ENCODE measurements around the gene SLC35A3.
"Not testable (repeated sequence)": the region's sequence is repeated elsewhere in the genome, so short reads cannot be mapped to it uniquely, and the experiment has no call there.

The SLC35A3 gene

DNA sequence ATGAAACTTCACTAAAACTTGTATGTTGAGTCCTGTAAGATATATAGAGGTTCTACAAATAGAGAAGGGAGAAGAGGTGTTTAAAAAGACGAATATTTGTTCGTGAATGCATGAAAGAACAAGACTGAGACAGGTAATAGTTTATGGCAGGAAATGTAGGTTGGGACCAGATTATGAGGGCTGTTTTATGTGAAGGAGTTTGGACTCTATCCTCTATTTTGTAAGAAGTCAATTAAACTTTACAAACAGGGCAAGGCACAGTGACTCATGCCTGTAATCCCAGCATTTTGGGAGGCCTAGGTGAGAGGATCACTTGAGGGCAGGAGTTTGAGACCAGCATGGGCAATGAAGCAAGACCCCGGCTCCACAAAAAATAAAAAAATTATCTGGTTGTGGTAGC, 5.7 kb downstream of the SLC35A3 start:
- no peak for DNase-seq (ENCODE audit: low spot score)

GRCh38 chr1:99977326-99977725, 7.5 kb downstream of the SLC35A3 start:
- not testable (repeated sequence) for DNase-seq (ENCODE audit: low spot score)

DNA sequence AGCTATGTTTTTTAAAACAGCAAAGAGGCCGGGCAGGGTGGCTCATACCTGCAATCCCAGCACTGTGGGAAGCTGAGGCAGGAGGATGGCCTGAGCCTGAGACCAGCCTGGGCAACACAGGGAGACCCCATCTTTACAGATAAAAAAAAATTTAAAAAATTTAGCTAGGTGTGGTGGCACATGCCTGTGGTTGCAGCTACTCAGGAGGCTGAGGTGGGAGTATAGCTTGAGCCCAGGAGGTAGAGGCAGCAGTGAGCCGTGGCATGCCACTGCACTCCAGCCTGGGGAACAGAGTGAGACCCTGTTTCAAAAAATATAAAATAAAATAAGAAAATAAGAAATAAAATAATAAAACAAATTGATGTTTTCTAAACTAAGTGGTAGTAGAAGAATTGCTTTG, 8.4 kb downstream of the SLC35A3 start:
- DNase-seq (ENCODE audit: low spot score) = no peak

DNA sequence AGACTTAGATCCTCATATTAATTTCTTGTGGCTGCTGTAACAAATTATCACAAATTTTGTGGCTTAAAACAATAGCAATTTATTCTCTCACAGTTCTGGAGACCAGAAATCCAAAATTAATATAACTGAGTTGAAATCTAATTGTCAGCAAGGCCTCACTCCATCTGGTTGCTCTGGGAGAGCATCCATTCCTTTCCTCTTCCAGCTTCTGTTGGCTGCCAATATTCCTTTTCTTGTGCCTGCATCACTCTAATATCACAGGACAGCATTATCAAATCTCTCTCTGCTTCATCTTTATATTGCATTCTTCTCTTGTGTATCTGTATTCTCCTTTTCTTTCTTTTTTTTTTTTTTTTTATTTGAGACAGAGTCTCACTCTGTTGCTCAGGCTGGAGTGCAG, 9.3 kb downstream of the SLC35A3 start:
- DNase-seq (ENCODE audit: low spot score) = no peak

DNA sequence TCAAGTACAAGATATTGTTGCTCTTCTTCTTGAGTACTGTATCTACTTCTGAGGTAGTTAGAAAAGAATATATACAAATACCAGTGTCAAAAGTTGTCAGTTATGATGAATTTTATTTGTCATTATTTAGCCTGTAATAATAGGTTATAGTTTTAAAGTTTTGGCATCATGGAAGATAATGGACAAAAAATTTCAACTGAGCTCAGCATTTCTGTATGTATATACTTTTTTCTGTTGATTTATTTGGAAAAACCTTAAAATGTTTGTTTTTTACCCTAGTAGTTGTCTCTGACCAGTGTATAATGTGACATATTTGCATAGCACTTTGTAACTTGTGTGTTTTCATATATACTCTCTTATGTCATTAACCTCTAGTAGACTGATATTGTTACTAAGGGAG, 11.1 kb downstream of the SLC35A3 start:
- DNase-seq (ENCODE audit: low spot score) = no peak

- DNase-seq (ENCODE audit: low spot score) = no peak
Observed at GRCh38 chr1:99986656-99987225, 16.9 kb downstream of the SLC35A3 start.

- DNase-seq (ENCODE audit: low spot score) = no peak
Observed at GRCh38 chr1:99988210-99988765, 18.5 kb downstream of the SLC35A3 start.

- DNase-seq (ENCODE audit: low spot score) = no peak
Observed at GRCh38 chr1:99992044-99992722, 22.4 kb downstream of the SLC35A3 start.

GRCh38 chr1:99992760-99993467, 23.1 kb downstream of the SLC35A3 start:
- DNase-seq (ENCODE audit: low spot score) = no peak

DNA sequence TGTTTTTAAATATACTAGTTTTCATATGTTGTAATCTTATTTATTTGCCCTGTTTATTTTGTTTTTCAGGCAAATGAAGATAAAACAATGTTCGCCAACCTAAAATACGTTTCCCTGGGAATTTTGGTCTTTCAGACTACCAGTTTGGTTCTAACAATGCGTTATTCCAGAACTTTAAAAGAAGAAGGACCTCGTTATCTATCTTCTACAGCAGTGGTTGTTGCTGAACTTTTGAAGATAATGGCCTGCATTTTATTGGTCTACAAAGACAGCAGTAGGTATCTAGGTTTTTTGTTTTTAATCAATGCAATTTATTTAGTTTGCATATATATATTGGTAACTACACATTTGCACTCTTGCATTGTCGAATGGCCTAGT, 23.7 kb downstream of the SLC35A3 start:
- no peak for DNase-seq (ENCODE audit: low spot score)

DNA sequence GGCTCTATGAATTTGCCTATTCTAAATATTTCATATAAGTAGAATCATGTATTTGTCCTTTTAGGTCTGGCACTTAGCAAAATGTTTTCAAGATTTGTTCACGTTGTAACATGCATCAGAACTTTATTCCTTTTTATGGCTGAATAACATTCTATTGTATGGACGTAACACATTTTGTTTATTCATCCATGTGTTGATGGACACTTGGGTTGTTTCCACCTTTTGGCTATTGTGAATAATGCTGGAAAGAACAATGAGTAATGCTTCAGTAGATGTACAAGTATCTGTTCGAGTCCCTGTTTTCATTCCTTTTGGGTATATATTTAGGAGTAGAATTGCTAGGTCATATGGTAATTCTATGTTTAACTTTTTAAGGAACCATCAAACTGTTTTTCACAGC, 24.7 kb downstream of the SLC35A3 start:
- no peak for DNase-seq (ENCODE audit: low spot score)

GRCh38 chr1:99996951-99997350, 27.2 kb downstream of the SLC35A3 start:
- DNase-seq (ENCODE audit: low spot score) = no peak

GRCh38 chr1:100001462-100001861, 31.7 kb downstream of the SLC35A3 start:
- DNase-seq (ENCODE audit: low spot score) = no peak

DNA sequence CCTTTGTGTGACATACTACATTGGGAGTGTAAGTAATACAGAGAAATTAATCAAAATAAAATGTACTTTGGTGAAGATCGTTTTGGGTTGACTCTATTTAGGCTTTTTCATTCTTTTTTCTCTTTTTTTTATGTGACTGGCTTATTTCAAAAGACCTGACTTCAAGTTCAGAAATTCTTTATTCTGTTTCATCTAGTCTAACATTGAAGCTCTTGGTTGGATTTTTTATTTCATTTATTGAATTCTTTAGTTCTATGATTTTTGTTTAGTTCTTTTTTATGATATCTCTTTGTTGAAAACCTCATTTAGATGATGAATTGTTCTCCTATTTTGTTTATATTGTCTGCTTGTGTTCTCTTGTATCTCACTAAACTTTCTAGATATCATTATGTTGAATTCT, 35.6 kb downstream of the SLC35A3 start:
- DNase-seq (ENCODE audit: low spot score) = no peak

DNA sequence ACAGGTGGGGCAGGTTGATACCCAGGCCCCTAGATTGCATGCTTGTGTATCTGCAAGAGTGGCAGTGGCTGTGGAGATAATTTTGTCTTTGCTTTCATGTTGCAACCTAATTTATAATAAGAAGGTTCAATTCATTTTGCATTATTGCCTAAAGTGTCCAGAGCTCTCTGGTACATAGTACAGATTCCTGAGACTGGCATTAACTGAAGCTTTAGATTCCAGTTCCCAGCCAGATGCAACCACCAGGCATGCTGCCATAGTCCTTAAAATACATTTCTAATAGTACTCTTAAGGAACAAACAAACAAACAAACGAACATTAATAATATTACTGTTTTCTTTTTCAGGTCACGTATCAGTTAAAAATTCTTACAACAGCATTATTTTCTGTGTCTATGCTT, 36.9 kb downstream of the SLC35A3 start:
- no peak for DNase-seq (ENCODE audit: low spot score)

- DNase-seq (ENCODE audit: low spot score) = no peak
Observed at GRCh38 chr1:100009458-100009857, 39.7 kb downstream of the SLC35A3 start.

DNA sequence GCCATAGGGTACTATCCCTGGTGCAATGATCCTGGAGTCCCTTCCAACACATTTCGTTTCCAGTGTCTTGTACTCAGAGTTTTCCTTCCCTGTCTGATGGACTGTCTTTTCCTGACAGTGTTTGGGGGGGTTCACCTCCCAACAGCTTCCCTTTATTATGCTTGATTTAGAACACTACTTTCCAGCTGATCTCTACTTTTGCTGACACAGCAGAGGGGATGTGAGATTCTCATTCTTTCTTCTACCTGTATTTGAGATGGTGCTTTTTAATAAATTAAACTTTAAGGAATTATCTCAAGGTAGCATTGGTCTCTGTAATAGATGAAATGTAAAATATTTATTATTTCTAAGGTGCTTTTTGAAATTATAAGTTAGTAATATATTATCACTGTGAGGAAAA, 41.0 kb downstream of the SLC35A3 start:
- no peak for DNase-seq (ENCODE audit: low spot score)

- no peak for DNase-seq (ENCODE audit: low spot score)
Observed at GRCh38 chr1:100019220-100019619, 49.4 kb downstream of the SLC35A3 start.

DNA sequence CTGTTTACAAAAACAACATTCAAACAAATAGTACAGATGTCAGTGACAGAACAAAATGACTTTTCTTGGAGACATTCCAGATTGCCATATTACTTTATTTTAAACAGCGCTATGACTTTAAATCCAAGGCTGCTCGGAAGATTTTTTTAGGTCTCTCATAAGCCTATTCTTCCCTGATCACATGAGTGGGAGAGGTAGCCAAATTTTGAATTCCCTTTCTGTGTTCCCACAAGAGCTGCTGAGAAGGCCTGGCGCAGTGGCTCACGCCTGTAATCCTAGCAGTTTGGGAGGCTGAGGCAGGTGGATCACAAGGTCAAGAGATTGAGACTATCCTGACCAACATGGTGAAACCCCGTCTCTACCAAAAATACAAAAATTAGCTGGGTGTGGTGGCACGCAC, 53.7 kb downstream of the SLC35A3 start:
- no peak for DNase-seq (ENCODE audit: low spot score)

- no peak for DNase-seq (ENCODE audit: low spot score)
Observed at GRCh38 chr1:100027212-100027611, 57.4 kb downstream of the SLC35A3 start.

GRCh38 chr1:100028765-100029164, 59.0 kb downstream of the SLC35A3 start:
- DNase-seq (ENCODE audit: low spot score) = no peak

DNA sequence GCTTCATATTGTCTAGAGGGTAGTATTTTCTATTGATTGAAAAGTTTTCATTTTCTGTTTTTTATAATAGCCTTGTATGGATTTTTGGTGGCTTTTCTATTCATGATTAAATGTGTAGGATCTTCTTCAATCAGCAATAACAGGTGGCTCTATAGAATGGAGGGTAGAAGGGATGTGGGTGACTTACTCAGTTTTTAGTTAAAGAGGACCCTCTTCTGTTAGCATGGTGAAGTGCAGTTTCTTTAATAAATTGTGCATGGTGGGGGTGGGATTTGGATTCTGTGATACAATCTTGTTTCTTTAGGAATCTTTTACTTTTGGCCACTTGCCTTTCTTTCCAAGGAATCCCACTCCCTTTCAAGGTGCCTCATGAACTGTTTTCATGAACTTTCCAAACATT, 64.7 kb downstream of the SLC35A3 start:
- DNase-seq (ENCODE audit: low spot score) = peak; percentile 14

DNA sequence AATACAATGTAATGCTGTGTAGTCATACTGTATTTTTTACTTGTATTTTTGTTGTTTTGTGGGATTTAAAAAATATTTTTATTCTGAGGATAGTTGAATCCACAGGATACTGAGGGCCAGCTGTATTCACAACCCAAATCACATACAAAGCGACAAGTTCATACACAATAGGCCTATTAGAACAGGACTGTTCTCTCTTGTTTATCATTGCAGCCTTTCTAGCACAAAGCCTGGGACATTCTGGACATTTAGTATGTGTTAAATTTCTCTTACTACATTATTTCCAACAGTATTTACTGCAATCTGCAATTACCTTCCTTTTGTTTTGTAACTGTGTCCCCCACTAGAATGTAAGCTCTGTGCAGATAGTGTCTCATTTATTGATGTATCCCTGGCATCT, 65.4 kb downstream of the SLC35A3 start:
- DNase-seq (ENCODE audit: low spot score) = peak; percentile 54
